SJSA1 (cell line): ENCODE results near the gene GABARAP. TPM values are rescaled to one million over a fixed set of nuclear protein-coding genes. Genes with fewer than 3 reads are reported as not detected.

Experiments
- DNase-seq, 2 experiments: peaks; one replicate each; pipeline ENCODE4 v3.0.0-alpha.2; 2015 to 2020; ENCODE audit warnings: low spot score in 2 of 2, low read depth in 1 of 2
- H3K27ac ChIP-seq: fragments of 250-450 bp; sonication (Bioruptor Pico); 2 replicates; pipeline ENCODE4 v1.5.1; 2020; ENCODE audit warnings: mild to moderate bottlenecking, moderate library complexity
- H3K27me3 ChIP-seq: fragments of 250-450 bp; sonication (Bioruptor Pico); replicated peaks from 2 replicates; pipeline ENCODE4 v1.5.1; 2020; ENCODE audit warnings: mild to moderate bottlenecking, moderate library complexity
- H3K36me3 ChIP-seq: fragments of 250-450 bp; sonication (Bioruptor Pico); 2 replicates; pipeline ENCODE4 v1.5.1; 2020; ENCODE audit warnings: mild to moderate bottlenecking
- H3K4me1 ChIP-seq: fragments of 250-450 bp; sonication (Bioruptor Pico); replicated peaks from 2 replicates; pipeline ENCODE4 v1.6.1; 2021; ENCODE audit warnings: mild to moderate bottlenecking
- H3K4me3 ChIP-seq: fragments of 250-450 bp; sonication (Bioruptor Pico); 2 replicates; pipeline ENCODE4 v1.5.1; 2020; ENCODE audit warnings: mild to moderate bottlenecking
- H3K9me3 ChIP-seq: fragments of 250-450 bp; sonication (Bioruptor Pico); replicated peaks from 2 replicates; pipeline ENCODE4 v1.5.1; 2020; ENCODE audit warnings: mild to moderate bottlenecking
- total RNA-seq: library from RNA; depleted of rRNA; stranded (reverse); fragments of >200 nt; shearing (Covaris generic); gene quantifications from 2 replicates; pipeline ENCODE4 v1.2.3, GENCODE V29; 2014

The GABARAP gene
- total RNA-seq, 1 experiment from 2014 or later = 146 TPM

DNA sequence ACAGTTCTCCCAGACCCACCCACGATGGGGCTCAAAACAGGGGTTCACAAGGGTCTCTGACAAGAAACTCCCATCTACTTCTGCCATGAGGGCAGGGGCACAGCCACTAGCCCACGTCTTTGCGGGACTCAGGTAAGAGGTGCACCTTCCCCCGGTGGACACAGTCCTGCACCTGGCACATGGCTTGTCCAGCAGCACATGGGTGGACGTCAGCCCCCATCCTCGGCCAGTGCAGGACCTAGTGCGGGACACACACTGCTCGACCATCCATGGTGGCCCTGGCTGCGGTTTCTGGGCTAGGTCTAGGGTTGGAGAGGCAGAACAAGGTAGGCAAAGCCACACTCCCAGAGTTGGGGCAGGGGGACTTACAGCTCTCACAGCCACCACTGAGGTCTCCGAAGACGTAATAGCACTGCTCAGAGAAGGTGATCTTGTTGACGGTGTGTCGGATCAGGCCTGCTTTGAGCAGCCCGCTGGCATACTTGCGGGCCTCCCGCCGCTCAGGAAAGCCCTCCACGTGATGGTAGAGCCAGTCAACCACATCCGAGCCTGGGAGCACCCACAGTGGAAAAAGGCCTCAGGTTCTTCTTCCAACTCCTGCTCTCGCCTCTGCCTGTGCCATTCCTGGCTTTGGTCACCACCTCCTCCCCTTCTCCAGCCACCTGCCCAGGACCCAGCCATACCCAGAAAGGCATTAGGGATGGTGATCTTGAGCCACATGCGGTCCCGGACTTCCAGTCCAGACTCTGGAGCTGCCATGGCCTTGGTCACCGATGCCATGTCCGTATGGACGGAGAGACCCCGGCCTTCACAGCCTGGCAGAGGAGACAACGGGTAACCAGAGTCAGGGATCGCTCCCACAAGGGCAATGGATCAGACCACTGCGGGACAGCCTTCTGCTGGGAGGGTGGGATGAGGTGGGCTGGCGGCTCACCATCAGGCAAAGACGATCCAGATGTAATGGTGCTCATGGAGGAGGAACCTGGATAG, 15.2 kb downstream of the GABARAP start:
- Histone ChIP-seq H3K27me3 (no peaks in the 10 kb centered on the region), H3K9me3 (no peaks in the 10 kb centered on the region), H3K36me3 (peaks cover 87% of the 10 kb centered on the region), H3K4me1 (peaks cover under 1% of the 10 kb centered on the region), H3K27ac (no peak overlapping the region), H3K4me3 (no peak overlapping the region)
- DNase-seq = peak in 1 of 2 experiments; percentile 43

DNA sequence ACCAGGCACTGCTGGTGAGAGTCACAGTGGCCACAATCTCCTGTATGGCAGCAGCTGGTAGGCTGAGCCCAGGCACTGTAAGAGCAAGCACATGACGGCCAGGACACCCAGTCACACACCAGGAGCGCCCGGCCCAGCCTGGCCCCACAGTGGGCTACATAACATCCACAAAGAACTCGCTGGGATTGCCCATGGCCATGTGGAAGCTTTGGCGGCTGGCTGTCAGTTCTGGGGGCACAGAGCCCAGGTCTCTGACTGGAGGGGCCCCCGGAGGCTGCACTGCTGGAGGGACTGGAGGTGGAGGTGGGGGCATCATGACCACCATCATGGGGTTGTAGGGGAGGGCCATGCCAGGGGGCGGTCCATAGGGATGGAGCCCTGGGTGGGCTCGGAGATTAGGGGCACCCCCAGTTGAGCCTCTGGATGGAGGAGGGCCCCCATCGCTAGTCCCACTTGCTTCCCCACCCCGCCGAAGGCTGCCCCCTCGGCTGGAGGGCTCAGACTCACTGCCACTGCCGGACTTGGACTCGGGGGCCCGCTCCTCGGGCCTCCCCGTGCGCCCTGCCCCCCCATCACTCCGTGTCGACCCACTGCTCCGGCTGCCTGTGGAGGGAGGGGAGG, 16.4 kb downstream of the GABARAP start:
- peak in 1 of 2 experiments; percentile 41 for DNase-seq
- no peaks in the 10 kb centered on the region for H3K9me3 ChIP-seq
- peaks cover 96% of the 10 kb centered on the region for H3K36me3 ChIP-seq
- peaks cover 7% of the 10 kb centered on the region for H3K4me1 ChIP-seq
- H3K27me3 ChIP-seq = no peaks in the 10 kb centered on the region
- H3K4me3 ChIP-seq = no peak overlapping the region
- no peak overlapping the region for H3K27ac ChIP-seq

DNA sequence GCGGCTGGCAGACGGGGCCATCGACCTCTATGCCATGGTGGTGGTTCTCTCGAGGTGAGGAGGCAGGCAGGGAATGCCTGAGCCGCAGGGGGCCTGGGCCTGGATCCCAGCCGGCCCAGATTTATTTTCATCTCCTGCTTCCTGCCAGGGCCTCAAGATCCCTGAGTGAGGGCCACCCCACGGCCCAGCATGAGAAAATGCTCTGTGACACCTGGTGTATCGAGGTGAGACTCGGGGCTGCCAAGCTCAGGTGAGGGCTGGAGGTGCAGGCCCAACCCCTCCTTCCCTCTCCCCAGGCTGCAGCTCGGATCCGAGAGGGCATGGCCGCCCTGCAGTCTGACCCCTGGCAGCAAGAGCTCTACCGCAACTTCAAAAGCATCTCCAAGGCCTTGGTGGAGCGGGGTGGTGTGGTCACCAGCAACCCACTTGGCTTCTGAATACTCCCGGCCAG, 17.6 kb downstream of the GABARAP start:
- H3K27me3 ChIP-seq = no peaks in the 10 kb centered on the region
- DNase-seq = peak in 1 of 2 experiments; percentile 38
- H3K9me3 ChIP-seq = no peaks in the 10 kb centered on the region
- H3K4me3 ChIP-seq = no peak overlapping the region
- H3K36me3 ChIP-seq = peaks cover 98% of the 10 kb centered on the region
- no peak overlapping the region for H3K27ac ChIP-seq
- peaks cover 15% of the 10 kb centered on the region for H3K4me1 ChIP-seq

DNA sequence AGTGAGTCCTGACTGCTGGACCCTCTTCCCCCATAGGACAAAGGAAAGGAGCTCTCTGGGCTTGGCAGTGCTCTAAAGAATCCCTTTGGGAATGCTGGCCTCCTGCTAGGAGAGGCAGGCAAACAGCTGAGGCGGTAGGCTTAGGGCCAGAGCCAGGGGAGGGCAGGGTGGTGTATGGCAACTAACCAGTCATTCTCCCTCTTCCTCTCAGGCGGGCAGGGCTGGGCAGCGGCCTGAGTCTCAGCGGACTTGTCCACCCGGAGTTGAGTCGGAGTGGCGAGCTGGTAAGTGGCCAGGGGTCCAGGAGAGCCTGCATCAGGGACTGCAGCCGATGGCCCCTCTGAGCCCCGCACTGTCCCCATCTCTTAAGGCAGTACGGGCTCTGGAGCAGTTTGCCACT, 18.1 kb downstream of the GABARAP start:
- no peaks in the 10 kb centered on the region for H3K9me3 ChIP-seq
- no peaks in the 10 kb centered on the region for H3K27me3 ChIP-seq
- DNase-seq = peak in 1 of 2 experiments; percentile 39
- H3K27ac ChIP-seq = no peak overlapping the region
- peaks cover 21% of the 10 kb centered on the region for H3K4me1 ChIP-seq
- peaks cover 92% of the 10 kb centered on the region for H3K36me3 ChIP-seq
- H3K4me3 ChIP-seq = no peak overlapping the region

DNA sequence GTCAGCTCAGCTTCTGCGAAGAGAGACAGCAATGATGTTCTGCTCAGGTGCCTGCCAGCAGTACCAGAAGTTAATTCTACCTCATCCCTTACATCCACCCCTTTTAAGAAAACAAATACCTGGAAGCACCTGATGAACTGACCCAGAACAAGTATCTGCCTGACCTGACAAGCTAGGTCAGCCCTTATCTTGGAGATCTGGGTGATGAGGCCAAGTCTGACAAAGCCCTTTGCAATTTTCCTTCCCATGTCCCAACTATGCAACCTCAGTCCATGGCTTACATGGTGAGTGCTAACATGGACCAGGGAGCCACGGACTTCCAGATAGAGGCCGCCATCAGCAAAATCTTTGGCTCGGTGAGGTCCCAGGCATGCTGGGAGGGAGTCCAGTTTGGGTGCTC, 18.9 kb downstream of the GABARAP start:
- H3K27ac ChIP-seq = no peak overlapping the region
- H3K4me1 ChIP-seq = peaks cover 22% of the 10 kb centered on the region
- peaks cover 85% of the 10 kb centered on the region for H3K36me3 ChIP-seq
- H3K9me3 ChIP-seq = no peaks in the 10 kb centered on the region
- H3K27me3 ChIP-seq = no peaks in the 10 kb centered on the region
- no peak for DNase-seq
- H3K4me3 ChIP-seq = no peak overlapping the region

DNA sequence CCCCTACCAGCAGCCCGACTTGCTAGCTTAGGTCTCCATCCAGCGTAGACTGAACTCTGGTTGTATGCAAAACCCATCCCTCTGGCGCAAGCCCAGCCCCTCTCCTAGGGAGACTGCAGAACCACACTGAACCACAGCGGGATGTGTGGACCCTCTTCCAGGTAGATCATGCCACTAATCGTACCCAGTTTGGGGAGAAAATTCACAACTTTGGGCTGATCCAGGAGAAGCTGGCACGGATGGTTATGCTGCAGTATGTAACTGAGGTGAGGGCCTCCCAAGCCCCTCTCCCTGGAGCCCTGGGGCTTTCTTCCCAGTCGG, 19.3 kb downstream of the GABARAP start:
- peak in 1 of 2 experiments; percentile 41 for DNase-seq
- H3K27me3 ChIP-seq = no peaks in the 10 kb centered on the region
- no peaks in the 10 kb centered on the region for H3K9me3 ChIP-seq
- peaks cover 25% of the 10 kb centered on the region for H3K4me1 ChIP-seq
- no peak overlapping the region for H3K27ac ChIP-seq
- peaks cover 80% of the 10 kb centered on the region for H3K36me3 ChIP-seq
- no peak overlapping the region for H3K4me3 ChIP-seq

DNA sequence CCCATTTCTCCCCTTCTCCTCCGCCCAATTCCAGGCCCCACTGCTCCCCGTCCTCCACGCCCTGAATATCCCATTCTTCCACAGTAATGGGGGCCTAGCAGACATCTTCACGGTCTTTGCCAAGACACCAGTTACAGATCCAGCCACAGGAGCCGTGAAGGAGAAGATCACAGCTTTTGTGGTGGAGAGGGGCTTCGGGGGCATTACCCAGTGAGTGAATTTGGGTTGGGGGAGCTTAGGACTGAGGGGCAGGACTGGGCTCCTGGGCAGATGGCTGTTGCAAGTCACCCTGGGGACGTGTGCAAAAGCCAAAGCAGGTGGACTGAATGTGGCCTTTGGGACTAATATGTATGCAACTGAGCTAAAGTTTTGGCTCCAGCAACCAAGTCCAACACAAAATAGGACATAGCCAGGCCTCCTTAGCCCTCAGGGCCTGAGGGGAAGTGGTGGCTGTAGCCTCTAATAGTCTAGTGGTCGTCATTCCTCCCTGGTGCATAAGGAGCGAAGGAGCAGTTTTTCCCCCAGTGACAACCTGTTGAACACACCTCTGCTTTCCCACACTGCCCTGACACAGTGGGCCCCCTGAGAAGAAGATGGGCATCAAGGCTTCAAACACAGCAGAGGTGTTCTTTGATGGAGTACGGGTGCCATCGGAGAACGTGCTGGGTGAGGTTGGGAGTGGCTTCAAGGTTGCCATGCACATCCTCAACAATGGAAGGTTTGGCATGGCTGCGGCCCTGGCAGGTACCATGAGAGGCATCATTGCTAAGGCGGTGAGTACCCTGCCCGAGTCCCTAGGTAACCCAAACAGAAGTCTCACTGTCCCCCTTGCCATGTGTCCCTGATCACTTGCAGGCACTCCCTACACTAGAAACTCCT, 19.9 kb downstream of the GABARAP start:
- DNase-seq = no peak
- no peaks in the 10 kb centered on the region for H3K9me3 ChIP-seq
- peaks cover 74% of the 10 kb centered on the region for H3K36me3 ChIP-seq
- H3K27me3 ChIP-seq = no peaks in the 10 kb centered on the region
- H3K4me3 ChIP-seq = no peak overlapping the region
- H3K4me1 ChIP-seq = peaks cover 29% of the 10 kb centered on the region
- no peak overlapping the region for H3K27ac ChIP-seq

DNA sequence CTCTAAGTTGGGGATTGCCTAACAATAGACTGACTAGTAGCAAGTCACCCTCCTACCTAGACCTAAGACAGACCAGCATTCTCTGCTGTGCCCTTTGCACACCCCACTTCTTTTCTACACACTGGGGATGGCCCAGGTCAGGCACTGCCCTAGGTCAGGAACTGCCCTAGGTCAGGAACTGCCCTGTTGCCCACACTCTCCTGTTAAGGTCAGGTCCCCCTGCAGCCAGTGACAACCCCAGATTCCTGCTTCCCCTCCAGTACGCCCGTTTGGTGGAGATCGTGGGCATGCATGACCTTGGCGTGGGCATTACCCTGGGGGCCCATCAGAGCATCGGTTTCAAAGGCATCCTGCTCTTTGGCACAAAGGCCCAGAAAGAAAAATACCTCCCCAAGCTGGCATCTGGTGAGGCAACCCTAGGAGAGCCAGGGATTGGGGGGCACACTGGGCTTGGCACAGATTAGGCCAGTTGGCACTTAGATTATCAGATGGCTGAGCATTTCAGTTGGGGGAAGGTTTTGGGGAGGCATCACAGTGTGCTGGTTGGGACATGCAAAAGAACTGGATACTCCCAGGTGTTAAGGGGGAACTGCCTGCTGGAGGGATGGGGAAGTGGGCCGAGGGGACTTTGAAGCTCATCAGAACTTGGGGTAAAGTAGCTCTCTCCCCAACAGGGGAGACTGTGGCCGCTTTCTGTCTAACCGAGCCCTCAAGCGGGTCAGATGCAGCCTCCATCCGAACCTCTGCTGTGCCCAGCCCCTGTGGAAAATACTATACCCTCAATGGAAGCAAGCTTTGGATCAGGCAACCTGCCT, 20.8 kb downstream of the GABARAP start:
- H3K4me3 ChIP-seq = no peak overlapping the region
- peaks cover 66% of the 10 kb centered on the region for H3K36me3 ChIP-seq

DNA sequence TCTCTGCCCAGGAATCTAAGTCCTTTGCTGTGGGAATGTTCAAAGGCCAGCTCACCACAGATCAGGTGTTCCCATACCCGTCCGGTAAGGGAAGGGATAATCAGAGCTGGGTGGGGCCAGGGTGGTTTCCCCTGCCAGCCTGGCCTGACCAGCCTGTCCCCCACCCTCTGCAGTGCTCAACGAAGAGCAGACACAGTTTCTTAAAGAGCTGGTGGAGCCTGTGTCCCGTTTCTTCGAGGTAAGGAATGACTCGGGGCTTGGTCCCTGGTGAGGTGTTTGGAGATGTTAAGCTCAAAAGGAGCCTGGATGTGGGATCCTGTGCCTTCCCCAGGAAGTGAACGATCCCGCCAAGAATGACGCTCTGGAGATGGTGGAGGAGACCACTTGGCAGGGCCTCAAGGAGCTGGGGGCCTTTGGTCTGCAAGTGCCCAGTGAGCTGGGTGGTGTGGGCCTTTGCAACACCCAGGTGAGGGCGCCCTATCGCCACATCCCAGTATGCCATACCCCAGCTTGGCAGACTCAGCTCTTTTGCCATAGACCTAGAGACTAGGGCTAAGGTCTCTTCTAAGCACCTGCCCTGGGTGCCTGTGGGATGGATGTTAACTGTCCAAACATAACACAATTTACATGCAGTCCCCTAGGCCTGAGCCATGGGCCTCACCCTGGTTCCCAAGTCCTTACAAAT, 21.5 kb downstream of the GABARAP start:
- Histone ChIP-seq H3K4me3 (peak overlapping the region; percentile 90), H3K27me3 (no peaks in the 10 kb centered on the region), H3K27ac (peak overlapping the region; percentile 80), H3K4me1 (peaks cover 41% of the 10 kb centered on the region), H3K36me3 (peaks cover 58% of the 10 kb centered on the region), H3K9me3 (no peaks in the 10 kb centered on the region)
- peak; percentile 38 to 59 for DNase-seq

More for the DNA sequence above, 20.8 kb downstream of the GABARAP start:
- DNase-seq = no peak
- Histone ChIP-seq H3K27me3 (no peaks in the 10 kb centered on the region), H3K9me3 (no peaks in the 10 kb centered on the region), H3K4me1 (peaks cover 34% of the 10 kb centered on the region), H3K27ac (no peak overlapping the region)

DNA sequence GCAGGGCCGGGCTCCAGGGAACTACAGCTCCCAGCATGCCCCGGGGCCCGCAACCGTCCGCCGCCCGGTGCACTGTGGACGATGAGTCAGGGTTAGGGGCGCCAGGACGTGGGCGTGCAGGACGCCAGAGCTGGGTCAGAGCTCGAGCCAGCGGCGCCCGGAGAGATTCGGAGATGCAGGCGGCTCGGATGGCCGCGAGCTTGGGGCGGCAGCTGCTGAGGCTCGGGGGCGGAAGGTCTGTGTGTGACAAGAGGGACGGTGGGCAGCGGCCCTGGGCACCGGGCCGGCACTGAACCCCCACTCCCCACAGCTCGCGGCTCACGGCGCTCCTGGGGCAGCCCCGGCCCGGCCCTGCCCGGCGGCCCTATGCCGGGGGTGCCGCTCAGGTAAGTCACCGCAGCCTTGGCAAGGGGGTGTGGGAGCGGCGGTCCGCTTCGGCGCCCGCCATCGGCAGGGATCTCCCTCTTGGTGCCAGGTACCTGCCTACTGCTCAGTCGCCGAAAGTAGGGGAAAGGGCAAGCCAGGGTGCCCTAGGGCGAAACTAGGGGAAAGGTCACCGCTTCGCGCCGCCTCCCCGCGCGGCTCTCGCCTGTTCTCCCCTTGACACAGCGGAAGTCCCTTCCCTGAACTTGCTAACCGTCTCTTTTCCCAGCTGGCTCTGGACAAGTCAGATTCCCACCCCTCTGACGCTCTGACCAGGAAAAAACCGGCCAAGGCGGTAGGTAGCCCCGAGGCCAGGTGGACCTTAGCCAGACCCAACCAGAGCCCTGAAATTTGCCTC, 22.2 kb downstream of the GABARAP start, which contains the start of the genes ACADVL and DLG4:
TSS of gene ACADVL (plus strand) at position 127 of the 781 bp plus-strand sequence. CDS start at position 174, 47 bp downstream.
TSS of gene DLG4 (minus strand) at position 25 of the 781 bp plus-strand sequence.
- Histone ChIP-seq H3K36me3 (peaks cover 51% of the 10 kb centered on the region), H3K27me3 (no peaks in the 10 kb centered on the region), H3K27ac (peak within 1 kb of the TSS; percentile 80), H3K9me3 (no peaks in the 10 kb centered on the region), H3K4me3 (peak within 1 kb of the TSS; percentile 90), H3K4me1 (peaks cover 47% of the 10 kb centered on the region)
- DNase-seq = peak; percentile 81 to 91

DNA sequence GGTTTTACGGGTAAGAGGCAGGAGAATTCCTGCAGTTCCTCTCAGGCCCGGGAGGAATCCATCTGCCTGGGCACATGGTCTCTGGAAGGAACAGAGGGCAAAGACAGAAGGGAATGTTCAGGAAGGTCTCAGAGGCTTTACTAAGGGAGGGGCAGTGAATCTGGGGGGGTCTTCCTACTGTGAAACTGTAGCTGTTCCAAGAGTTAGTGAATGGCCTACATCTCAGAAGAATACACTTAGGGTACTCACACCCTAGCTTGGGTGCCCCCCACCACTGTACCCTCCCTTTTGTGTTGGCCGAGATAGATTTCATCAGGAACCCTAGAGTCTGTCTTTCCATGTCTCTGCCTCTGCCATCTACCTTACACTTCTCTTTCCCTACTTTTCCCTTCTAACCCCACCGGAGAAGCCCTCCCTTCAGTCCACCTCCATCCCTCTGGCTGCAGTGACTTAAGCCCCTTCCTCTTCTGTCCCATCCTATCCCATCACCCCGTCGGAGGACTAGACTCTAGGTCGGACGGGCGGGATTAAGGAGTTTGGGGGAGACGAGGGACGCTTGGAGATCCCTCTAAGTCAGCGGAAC, 22.9 kb downstream of the GABARAP start:
- no peak for DNase-seq
- Histone ChIP-seq H3K4me3 (peak overlapping the region; percentile 90), H3K36me3 (peaks cover 47% of the 10 kb centered on the region), H3K4me1 (peaks cover 52% of the 10 kb centered on the region), H3K27ac (peak overlapping the region; percentile 80), H3K9me3 (no peaks in the 10 kb centered on the region), H3K27me3 (no peaks in the 10 kb centered on the region)
